Activated CD8-positive, alpha-beta memory T cell treated with anti-CD3 and anti-CD28 coated beads for 36 hours (primary cell): Measurements from ENCODE around the gene OSBPL7. TPM values are rescaled to one million over a fixed set of nuclear protein-coding genes. Genes with fewer than 3 reads are reported as not detected.
"Not testable (repeated sequence)": the region's sequence is repeated elsewhere in the genome, so short reads cannot be mapped to it uniquely, and the experiment has no call there.

ENCODE experiments used
- CTCF ChIA-PET: fragments of 350-600 bp; sonication (Branson Sonifier 250); formaldehyde crosslinking; loops from one replicate; lab custom pipeline; 2021; ENCODE audit warnings: antibody characterized with exemption; lab: Charles Lee
- POLR2A ChIA-PET: fragments of 350-600 bp; sonication (Branson Sonifier 250); formaldehyde crosslinking; loops from one replicate; lab custom pipeline; 2021; ENCODE audit warnings: antibody characterized with exemption; lab: Charles Lee
- total RNA-seq, 2 experiments: library from RNA; stranded (reverse); gene quantifications; one replicate each; pipeline ENCODE4 v1.2.3, GENCODE V29; 2021

OSBPL7 gene
- total RNA-seq, 2 experiments from 2014 or later: 13.4 to 17.0 TPM

DNA sequence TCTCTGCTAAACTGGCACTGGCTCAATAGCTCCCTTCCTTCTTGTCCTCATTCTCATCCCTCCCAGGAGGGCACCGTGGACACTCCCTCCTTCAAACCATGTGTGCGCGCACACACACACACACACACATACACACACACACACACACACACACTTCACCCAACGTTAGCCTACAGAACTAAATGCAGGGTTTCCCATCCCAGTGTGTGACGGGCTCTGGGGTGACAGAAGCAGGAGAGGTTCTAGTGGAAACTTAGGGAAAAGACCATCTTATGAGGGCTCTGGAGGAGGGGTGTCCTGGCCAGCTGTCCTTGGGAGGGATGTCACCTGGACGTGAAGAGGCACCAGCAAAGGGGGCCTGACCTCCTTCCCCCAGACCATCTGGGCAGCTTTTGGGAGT, 19.7 kb downstream of the OSBPL7 start:
- CTCF ChIA-PET: interaction anchor here (0.6 to 1.6 kb wide), 12 partner anchors 11 to 149 kb away, joined by 3 to 4 read pairs (median 3); no protein-coding TSS in a partner anchor
- POLR2A ChIA-PET: no interaction called here

DNA sequence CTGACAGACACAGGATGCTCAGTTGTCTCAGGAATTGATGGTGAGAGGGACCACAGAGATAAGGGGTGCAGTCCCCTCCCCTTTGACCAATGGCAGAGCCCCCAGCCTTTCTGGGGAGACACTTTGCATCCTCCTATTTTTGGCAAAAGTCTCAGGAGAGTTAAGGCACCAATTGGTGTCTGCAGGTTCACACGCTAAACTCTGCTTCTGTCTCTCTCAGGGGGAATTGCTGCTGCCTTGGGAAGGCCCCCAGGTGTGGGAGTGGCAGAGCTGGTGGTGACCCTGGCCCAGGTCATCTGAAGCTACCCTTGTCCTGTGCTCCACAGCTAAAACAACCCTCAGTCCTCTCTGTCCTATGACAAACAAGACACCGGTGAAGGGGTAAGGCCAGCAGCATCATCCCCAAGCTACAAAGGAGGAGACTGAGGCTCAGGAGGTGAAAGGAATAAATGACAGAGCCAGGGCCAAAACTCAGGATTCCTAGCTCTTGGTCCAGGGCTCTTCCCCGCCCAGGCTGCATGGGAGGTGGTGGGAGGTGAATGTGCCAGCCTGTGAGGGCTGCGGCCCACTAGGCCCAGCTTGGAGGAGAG, 20.3 kb downstream of the OSBPL7 start:
- POLR2A ChIA-PET: no interaction called here

DNA sequence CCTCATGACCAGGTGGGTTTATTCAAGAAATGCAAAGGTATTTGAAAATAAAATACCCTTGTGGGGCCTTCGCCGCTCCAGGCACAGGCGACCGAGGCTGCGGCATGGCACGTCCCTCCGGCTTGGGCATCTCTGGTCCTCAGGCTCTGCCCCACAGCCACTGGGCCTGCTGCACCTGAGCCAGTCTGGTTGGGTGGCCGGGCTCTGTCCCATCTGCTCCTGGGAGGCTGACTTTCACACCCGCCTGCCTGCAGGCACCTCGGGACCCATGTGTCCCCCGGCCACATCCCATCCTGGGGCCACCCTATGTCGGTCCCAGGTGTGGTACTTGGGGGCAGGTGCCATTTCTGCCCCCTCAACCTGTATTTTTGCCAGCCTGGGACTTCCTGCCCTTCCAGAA, 20.9 kb downstream of the OSBPL7 start:
- ChIA-PET POLR2A (no interaction called here), CTCF (interaction anchor here (1.0 to 1.3 kb wide), 3 partner anchors 14 to 68 kb away, joined by 3 to 4 read pairs (median 3); no protein-coding TSS in a partner anchor)

More for the DNA sequence above, 20.3 kb downstream of the OSBPL7 start:
- CTCF ChIA-PET: interaction anchor here (0.7 to 1.6 kb wide), 7 partner anchors 11 to 69 kb away, joined by 3 to 4 read pairs (median 3); no protein-coding TSS in a partner anchor

DNA sequence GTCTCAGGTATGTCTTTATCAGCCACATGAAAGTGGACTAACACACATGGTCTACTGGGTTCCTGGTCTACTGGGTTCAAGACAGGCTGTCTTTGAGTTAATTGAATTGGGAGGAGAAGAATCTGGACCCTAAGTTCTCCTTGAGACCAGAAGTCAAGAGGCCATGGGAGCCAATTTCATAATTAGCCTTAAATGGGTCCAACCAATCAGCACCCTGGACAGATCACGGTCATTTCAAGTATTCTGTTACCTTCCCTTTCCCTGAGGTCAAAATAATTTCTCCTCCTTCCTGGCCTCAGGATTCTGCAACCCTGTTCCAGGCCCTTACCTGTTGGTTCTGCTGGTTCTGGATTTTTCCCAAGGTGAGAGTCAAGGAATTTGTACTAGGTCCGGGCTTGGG, 23.8 kb downstream of the OSBPL7 start:
- POLR2A ChIA-PET: no interaction called here
- CTCF ChIA-PET: no interaction called here

DNA sequence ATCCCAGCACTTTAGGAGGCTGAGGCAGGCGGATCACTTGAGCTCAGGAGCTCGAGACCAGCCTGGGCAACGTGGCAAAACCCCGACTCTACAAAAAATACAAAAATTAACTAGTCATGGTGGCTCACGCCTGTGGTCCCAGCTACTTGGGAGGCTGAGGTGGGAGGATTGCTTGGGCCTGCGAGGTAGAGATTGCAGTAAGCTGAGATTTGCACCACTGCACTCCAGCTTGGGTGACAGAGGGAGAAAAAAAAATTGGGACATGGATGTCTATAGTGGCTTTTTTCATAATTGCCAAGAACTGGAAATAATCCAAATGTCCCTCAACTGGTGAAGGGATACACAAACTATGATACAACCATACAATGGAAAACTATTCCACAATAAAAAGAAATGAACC, 28.6 kb downstream of the OSBPL7 start:
- POLR2A ChIA-PET: no interaction called here
- CTCF ChIA-PET: interaction anchor here (1.8 kb wide), 1 partner anchor 16 kb away, joined by 4 read pairs; no protein-coding TSS in a partner anchor

DNA sequence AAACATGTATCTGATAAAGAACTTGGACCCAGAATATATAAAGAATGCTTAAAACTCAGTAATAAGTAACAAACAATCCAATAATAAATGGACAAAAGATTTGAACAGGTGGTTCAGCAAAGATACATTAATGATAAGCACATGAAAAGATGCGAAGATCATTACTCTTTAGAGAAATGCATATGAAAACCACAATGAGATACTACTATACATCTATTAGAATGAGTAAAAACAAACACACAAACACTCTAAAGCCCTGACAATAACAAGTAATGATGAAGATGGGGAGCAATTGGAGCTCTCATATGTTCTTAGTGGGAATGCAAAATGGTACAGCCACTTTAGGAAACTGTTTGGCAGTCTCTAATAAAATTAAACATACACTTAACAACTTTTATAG, 29.1 kb downstream of the OSBPL7 start:
- ChIA-PET CTCF (interaction anchor here (1.8 kb wide), 1 partner anchor 15 kb away, joined by 4 read pairs; no protein-coding TSS in a partner anchor), POLR2A (no interaction called here)

DNA sequence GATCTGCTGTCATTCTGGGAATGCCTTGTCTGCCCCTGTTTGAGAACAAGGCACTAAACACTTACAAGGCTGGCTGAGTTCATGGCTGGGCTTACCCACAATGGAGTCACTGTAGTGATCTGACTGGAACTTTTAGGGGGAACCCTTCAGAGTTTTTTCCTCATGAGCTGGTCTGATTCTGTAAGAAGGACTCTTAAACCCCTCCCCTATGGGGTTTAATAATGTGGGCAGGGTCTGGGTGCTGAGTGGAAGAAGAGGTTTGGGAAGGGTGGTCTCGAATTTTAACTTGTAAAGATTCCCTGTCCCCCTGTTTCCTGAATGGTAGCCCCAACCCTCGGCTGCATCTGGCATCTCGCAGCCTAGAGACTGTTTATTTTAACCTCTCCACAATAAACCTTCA, 30.6 kb downstream of the OSBPL7 start:
- ChIA-PET POLR2A (interaction anchor here (0.6 kb wide), 1 partner anchor 60 kb away, joined by 3 read pairs; no protein-coding TSS in a partner anchor), CTCF (interaction anchor here (1.2 to 1.7 kb wide), 2 partner anchors 11 to 92 kb away, joined by 4 to 6 read pairs; no protein-coding TSS in a partner anchor)

DNA sequence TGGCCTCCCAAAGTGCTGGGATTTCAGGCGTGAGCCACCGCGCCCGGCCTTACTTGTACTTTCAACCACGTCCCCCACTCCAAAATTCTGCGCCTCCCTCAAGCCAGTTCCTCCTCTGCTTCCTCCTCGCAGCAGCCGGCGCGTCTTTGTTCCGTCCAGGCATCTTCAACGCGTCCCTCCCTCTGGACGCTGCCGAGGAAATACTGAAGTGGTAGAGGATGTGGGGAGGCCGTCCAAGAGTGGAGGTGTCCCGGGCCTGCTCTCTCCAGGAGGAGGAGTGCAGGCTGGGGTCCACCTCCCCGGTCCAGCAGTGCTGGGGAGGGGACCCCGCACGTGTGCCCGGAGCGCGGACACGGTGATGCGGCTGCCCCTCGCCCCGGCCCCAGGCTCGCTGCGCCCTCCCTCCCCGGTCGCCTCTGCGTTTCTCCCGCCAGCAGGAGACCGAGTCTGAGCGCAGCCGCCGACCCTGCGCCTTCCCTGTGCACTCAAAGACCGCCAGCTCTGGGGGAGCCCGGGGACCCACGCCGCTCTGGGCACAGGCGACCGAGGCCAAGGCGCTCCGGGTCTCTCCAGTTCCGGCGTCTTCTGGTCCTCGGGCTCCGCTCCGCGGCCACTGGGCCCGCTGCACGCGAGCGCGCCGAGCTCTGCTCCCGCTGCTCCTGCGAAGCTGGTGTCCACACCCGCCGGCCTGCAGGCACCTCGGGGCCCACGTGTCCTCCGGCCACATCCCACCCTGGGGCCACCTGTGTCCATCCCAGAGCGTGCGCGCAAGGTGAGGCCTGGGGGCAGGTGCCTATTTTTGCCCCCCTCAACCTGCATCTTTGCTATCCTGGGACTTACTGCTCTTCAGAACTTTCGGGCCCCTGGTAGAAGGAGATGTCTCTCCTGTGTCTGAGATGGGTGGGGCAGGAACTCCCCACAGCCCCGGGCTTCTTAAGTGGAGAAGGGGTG, 31.7 kb downstream of the OSBPL7 start:
- ChIA-PET POLR2A (interaction anchor here (0.7 kb wide), 1 partner anchor 32 kb away, joined by 3 read pairs; the partner anchor contains the start of gene OSBPL7), CTCF (interaction anchor here (0.6 to 1.7 kb wide), 21 partner anchors 12 to 140 kb away, joined by 3 to 9 read pairs (median 4); partner anchors contain the start of genes KPNB1, OSBPL7, TBKBP1 and TBX21)

DNA sequence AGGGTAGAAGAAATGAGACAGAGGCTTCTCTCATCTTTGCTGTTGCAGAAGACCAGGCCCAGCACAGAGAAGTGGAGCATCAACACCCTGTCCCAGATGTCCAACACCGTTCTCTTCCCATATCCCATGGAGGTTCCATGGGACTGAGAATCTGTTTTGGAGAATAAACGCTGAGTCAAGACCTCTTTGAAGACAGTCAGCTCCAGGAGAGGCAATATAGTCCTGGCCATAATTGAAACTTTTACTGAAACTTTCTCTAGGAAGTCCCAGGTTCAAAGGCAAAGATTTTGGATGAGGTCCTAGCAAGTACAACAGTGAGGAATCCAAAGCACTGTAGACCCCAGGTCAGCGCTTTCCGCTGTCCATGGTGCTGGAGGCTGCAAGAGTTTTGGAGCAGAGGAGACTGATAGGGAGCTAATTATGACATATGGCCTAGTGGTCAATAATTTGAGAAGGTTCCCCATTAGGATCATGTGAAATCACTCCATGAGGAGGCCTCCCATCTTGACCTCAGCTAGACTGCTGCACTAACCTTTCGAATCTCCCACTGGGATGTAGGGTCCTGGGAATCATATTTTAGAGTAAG, 36.0 kb downstream of the OSBPL7 start:
- ChIA-PET POLR2A (no interaction called here), CTCF (interaction anchor here (0.6 to 1.6 kb wide), 5 partner anchors 42 to 122 kb away, joined by 3 to 6 read pairs (median 3); no protein-coding TSS in a partner anchor)

DNA sequence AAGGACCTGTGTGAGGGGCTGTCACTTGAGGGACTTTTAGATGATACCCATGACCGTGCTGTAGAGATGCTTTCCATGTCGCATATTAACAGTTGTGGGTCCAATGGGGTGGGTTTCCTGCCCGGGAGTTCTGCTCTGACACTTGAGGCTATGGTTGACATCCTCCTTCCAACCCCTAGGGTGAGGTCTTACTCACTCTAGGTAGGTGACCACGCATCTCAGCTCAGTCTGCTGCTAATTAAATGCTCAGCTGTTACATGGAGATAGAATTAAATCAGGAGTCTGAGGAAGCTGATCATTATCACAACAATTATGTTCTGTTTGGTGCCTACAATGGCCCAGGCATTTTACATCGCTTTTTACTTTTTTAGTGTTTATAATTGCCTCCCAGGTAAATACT, 40.2 kb downstream of the OSBPL7 start:
- ChIA-PET CTCF (interaction anchor here (0.7 kb wide), 1 partner anchor 18 kb away, joined by 3 read pairs; no protein-coding TSS in a partner anchor), POLR2A (no interaction called here)

DNA sequence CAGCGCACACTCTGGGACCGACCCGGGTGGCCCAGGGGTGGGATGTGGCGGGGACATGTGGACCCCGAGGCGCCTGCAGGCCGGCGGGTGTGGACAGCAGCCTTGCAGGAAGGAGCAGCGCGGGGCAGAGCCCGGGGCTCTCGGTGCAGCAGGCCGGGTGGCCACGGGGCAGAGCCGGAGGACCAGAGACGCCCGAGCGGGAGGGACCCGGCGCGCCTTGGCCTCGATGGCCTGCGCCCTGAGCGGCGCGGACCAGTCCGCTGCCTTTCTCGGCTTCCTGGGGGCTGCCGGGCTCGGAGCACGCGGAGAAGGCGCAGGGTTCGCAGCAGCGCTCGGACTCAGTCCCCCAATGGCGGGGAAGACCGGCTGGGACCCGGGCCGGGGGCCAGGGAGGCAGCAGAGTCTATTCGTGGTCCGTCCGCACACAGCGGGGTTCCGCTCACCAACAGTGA, 43.4 kb downstream of the OSBPL7 start:
- POLR2A ChIA-PET: no interaction called here
- CTCF ChIA-PET: interaction anchor here (0.8 kb wide), 1 partner anchor 20 kb away, joined by 3 read pairs; no protein-coding TSS in a partner anchor

DNA sequence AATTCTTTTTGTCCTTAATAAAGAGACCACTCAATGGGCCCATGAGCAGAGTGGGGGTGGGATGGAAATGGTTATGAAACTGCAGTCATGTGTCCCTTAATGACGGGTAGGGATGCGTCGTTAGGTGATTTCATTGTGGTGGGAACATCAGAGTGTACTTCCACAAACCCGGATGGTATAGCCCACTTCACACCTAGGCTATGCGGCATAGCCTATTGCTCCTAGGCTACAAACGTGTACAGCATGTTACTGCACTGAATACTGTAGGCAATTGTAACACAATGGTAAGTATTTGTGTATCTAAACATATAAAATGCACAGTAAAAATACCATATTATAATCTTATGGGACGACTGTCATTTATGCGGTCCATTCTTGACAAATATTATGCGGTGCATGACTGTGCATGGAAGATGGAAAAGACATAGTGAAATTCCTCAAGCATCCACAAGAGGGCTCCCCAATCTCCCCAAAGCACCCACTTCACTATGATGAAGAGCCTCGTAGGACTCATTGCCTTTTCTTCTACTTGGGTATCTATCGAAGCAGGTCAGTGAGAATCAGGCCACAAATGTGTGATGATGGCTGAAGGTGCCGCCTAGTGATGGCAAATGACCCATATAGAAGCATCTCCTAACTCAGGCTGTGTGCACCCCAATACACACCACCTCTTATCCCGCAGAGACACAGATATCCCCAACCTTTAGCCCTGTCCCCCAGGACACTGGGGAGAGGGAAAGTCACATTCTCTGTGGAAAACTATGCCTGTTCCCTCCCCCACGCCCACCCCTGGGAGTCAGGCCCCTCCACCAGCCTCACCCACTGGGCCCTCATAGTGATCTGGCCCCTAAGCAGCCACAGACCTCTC, 45.0 kb downstream of the OSBPL7 start:
- POLR2A ChIA-PET: no interaction called here
- CTCF ChIA-PET: interaction anchor here (0.5 to 1.4 kb wide), 8 partner anchors 13 to 135 kb away, joined by 3 to 9 read pairs (median 3); no protein-coding TSS in a partner anchor

DNA sequence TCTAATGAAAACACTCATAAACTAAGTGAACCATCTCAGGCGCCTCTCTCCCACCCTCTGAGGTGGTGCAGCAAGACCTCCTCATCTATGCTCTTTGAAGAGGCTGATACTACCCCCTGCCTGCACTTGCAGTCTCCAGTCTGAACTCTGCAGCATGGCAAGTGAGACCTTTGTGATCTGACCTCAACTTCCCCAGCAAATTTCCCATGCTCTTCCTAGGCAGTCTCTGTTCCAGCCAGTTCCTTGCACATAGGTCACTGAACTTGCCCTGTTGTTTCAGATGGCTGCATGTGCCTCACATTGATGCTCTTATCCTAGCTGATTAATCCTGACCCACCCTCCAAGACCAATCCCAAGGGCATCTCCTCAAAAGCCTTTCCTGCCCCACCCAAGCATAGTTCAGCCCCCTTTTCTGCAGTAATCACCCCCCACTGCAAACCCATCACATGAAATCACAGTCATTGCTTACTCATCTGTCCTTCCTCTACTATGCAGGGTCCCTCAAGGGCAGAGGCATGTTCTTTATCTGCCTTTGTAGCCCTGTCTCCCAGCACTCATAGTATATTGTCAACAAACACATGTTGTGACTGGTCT, 46.5 kb downstream of the OSBPL7 start:
- CTCF ChIA-PET: interaction anchor here (0.8 to 1.4 kb wide), 4 partner anchors 11 to 75 kb away, joined by 3 to 9 read pairs (median 4); no protein-coding TSS in a partner anchor
- POLR2A ChIA-PET: no interaction called here

DNA sequence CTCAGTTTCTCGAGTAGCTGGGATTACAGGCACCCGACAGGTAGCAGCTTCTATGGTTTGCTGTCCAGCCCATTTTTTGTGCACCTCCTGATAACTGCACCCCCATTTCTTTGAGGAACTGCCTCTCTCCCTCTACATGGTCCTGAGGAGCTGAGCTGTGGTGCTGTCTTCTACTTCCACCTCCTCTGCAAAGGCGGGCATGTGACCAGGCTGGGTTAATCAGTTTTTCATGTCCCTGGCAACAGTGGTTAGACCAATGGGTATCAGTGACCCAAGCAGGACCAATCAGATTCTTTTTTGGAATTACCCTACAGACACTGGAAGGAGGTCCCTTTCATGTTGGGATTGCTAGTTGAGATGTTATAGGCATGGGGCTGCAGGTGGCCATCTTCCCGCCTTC, 47.3 kb downstream of the OSBPL7 start:
- CTCF ChIA-PET: no interaction called here
- POLR2A ChIA-PET: no interaction called here

DNA sequence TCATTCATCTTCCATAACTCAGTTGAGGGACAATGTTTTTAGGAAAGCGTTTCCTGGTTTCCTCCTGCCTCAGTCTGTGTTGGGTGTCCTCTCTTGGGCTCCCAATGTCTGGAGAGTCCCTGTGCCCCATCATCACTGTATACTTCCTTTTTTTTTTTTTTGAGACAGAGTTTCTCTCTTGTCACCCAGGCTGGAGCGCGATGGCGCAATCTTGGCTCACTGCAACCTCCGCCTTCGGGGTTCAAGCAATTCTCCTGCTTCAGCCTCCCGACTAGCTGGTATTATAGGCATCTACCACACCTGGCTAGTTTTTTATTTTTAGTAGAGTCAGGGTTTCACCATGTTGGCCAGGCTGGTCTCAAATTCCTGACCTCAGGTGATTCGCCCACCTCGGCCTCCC, 47.9 kb downstream of the OSBPL7 start:
- CTCF ChIA-PET, POLR2A ChIA-PET: not testable (repeated sequence)

DNA sequence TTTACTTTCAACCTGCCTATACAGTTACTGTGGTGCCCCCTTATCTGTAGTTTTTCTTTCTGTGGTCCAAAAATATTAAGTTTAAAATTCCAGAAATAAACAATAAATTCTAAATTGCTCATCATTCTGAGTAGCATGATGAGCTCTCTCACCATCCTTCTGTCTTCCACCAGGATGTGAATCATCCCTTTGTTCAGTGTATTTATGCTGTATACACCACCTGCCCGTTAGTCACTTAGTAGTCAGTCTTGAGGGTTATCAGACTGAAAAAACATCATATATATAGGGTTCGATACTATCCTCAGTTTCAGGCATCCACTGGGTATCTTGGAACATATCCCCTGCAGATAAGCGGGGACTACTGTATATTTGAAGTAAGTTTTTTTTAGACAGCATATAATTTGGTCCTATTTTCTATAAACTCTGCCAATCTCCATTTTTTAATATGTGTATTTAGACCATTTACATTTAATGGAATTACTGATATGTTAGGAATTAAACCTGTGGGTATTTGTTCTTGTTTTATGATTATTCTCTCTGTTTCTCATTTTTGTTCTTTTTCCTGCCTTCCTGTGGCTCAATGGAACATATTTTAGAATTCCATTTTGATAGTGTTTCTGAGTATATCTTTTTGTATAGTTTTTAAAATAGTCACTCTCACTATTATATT, 57.5 kb downstream of the OSBPL7 start:
- ChIA-PET CTCF (interaction anchor here (0.6 to 0.9 kb wide), 4 partner anchors 8 to 22 kb away, joined by 3 to 4 read pairs (median 3); no protein-coding TSS in a partner anchor), POLR2A (interaction anchor here (0.6 kb wide), 1 partner anchor 9 kb away, joined by 3 read pairs; no protein-coding TSS in a partner anchor)

DNA sequence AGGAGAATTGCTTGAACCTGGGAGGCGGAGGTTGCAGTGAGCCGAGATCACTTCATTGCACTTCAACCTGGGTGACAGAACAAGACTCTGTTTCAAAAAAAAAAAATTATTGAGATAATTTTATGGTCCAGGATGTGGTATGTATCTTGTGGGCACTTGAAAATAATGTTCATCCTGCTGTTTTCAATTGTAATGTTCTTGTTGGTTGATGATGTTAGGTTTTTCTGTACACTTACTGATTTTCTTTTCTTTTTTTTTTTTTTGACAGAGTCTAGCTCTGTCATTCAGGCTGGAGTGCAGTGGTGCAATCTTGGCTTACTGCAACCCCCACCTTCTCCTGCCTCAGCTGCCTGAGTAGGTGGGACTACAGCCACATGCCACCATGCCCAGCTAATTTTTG, 58.9 kb downstream of the OSBPL7 start:
- CTCF ChIA-PET: interaction anchor here (0.9 kb wide), 1 partner anchor 39 kb away, joined by 3 read pairs; no protein-coding TSS in a partner anchor

More for the DNA sequence above, 58.9 kb downstream of the OSBPL7 start:
- POLR2A ChIA-PET: no interaction called here
